Upper lobe of right lung (tissue), 1 donor: ENCODE results near the gene SMARCAL1. TPM values are rescaled to one million over a fixed set of nuclear protein-coding genes. Genes with fewer than 3 reads are reported as not detected.

Source experiments
- ATAC-seq: fragments of 200-7000 bp; cut with Tn5 transposase; one replicate; pipeline ENCODE4 v1.9.1; 2020; ENCODE audit warnings: mild to moderate bottlenecking, moderate library complexity
- DNase-seq: peaks from one replicate; pipeline ENCODE4 v3.0.0-alpha.2; 2020
- H3K27ac ChIP-seq: fragments of 200-600 bp; one replicate; pipeline ENCODE4 v1.8.0; 2022
- H3K27me3 ChIP-seq: fragments of 200-600 bp; one replicate; pipeline ENCODE4 v1.8.0; 2022; ENCODE audit warnings: mild to moderate bottlenecking
- H3K36me3 ChIP-seq: fragments of 200-600 bp; one replicate; pipeline ENCODE4 v1.8.0; 2022
- H3K4me1 ChIP-seq: fragments of 200-600 bp; one replicate; pipeline ENCODE4 v1.8.0; 2022
- H3K4me3 ChIP-seq: fragments of 200-600 bp; one replicate; pipeline ENCODE4 v1.8.0; 2022; ENCODE audit warnings: mild to moderate bottlenecking
- H3K9me3 ChIP-seq: fragments of 200-600 bp; one replicate; pipeline ENCODE4 v1.8.0; 2022
- CTCF ChIP-seq: fragments of 200-600 bp; IDR thresholded peaks from one replicate; pipeline ENCODE4 v1.8.0; 2022; ENCODE audit warnings: antibody characterized with exemption
- intact Hi-C: fragments of 100-400 bp; cut with DNase I; formaldehyde crosslinking; loops from one replicate; pipeline ENCODE4 v1.11.0; 2022
- total RNA-seq: library from RNA; stranded (reverse); fragmentation: NEBNext Ultra II Directional; extraction: Animal tissue kit (Norgen Biotek cat#: 25700); gene quantifications from one replicate; pipeline ENCODE4 v1.2.1, GENCODE V29; 2021
- donor health status: DM: no; HTN: yes; CAD: no; lungs with severe emphysema.

The SMARCAL1 gene
- total RNA-seq, 1 donor from 2014 or later = 16.7 TPM

- H3K27ac ChIP-seq = no peak overlapping the region
- TF ChIP-seq CTCF = no peak
- H3K4me1 ChIP-seq = no peaks in the 10 kb centered on the region
- no peak overlapping the region for H3K4me3 ChIP-seq
- H3K27me3 ChIP-seq = no peaks in the 10 kb centered on the region
- peaks cover 86% of the 10 kb centered on the region for H3K36me3 ChIP-seq
- DNase-seq (no peak), ATAC-seq (no peak)
- no peaks in the 10 kb centered on the region for H3K9me3 ChIP-seq
- intact Hi-C loops = no loop called here
Observed at GRCh38 chr2:216430811-216431530, 18.7 kb downstream of the SMARCAL1 start.

- H3K4me3 ChIP-seq = no peak overlapping the region
- no peak overlapping the region for H3K27ac ChIP-seq
- no peak for ATAC-seq
- peaks cover 91% of the 10 kb centered on the region for H3K36me3 ChIP-seq
- H3K27me3 ChIP-seq = no peaks in the 10 kb centered on the region
- H3K4me1 ChIP-seq = no peaks in the 10 kb centered on the region
- no peaks in the 10 kb centered on the region for H3K9me3 ChIP-seq
- no peak for TF ChIP-seq CTCF
- intact Hi-C loops = no loop called here
- no peak for DNase-seq
Observed at GRCh38 chr2:216431531-216431856, 19.2 kb downstream of the SMARCAL1 start.

- TF ChIP-seq CTCF = no peak
- Histone ChIP-seq H3K4me3 (no peak overlapping the region), H3K27me3 (no peaks in the 10 kb centered on the region), H3K9me3 (no peaks in the 10 kb centered on the region), H3K36me3 (peaks cover 92% of the 10 kb centered on the region), H3K4me1 (no peaks in the 10 kb centered on the region), H3K27ac (no peak overlapping the region)
- no peak for DNase-seq
- intact Hi-C loops = no loop called here
- ATAC-seq = no peak
Observed at GRCh38 chr2:216436383-216436782, 24.1 kb downstream of the SMARCAL1 start.

- intact Hi-C loops = no loop called here
- Histone ChIP-seq H3K4me3 (no peak overlapping the region), H3K9me3 (no peaks in the 10 kb centered on the region), H3K27ac (no peak overlapping the region), H3K36me3 (peaks cover 80% of the 10 kb centered on the region), H3K4me1 (no peaks in the 10 kb centered on the region), H3K27me3 (no peaks in the 10 kb centered on the region)
- no peak for TF ChIP-seq CTCF
- DNase-seq (no peak), ATAC-seq (no peak)
Observed at GRCh38 chr2:216441308-216442010, 29.2 kb downstream of the SMARCAL1 start.

GRCh38 chr2:216445501-216445900 lies 33.2 kb downstream of the SMARCAL1 start:
- no peaks in the 10 kb centered on the region for H3K27me3 ChIP-seq
- TF ChIP-seq CTCF = no peak
- H3K4me3 ChIP-seq = no peak overlapping the region
- no peaks in the 10 kb centered on the region for H3K4me1 ChIP-seq
- H3K27ac ChIP-seq = no peak overlapping the region
- peaks cover 88% of the 10 kb centered on the region for H3K36me3 ChIP-seq
- DNase-seq = no peak
- ATAC-seq = no peak
- intact Hi-C loops = no loop called here
- H3K9me3 ChIP-seq = no peaks in the 10 kb centered on the region
